Upper lobe of right lung (tissue), 1 donor: ENCODE measurements around the gene TAS2R40. TPM values are rescaled to one million over a fixed set of nuclear protein-coding genes. Genes with fewer than 3 reads are reported as not detected.
A peak's percentile ranks its signal among the peaks of the same experiment; 100 is the strongest.

Experiments
- ATAC-seq: fragments of 200-7000 bp; cut with Tn5 transposase; one replicate; pipeline ENCODE4 v1.9.1; 2020; ENCODE audit warnings: mild to moderate bottlenecking, moderate library complexity
- DNase-seq: peaks from one replicate; pipeline ENCODE4 v3.0.0-alpha.2; 2020
- H3K27ac ChIP-seq: fragments of 200-600 bp; one replicate; pipeline ENCODE4 v1.8.0; 2022
- H3K27me3 ChIP-seq: fragments of 200-600 bp; one replicate; pipeline ENCODE4 v1.8.0; 2022; ENCODE audit warnings: mild to moderate bottlenecking
- H3K36me3 ChIP-seq: fragments of 200-600 bp; one replicate; pipeline ENCODE4 v1.8.0; 2022
- H3K4me1 ChIP-seq: fragments of 200-600 bp; one replicate; pipeline ENCODE4 v1.8.0; 2022
- H3K4me3 ChIP-seq: fragments of 200-600 bp; one replicate; pipeline ENCODE4 v1.8.0; 2022; ENCODE audit warnings: mild to moderate bottlenecking
- H3K9me3 ChIP-seq: fragments of 200-600 bp; one replicate; pipeline ENCODE4 v1.8.0; 2022
- CTCF ChIP-seq: fragments of 200-600 bp; IDR thresholded peaks from one replicate; pipeline ENCODE4 v1.8.0; 2022; ENCODE audit warnings: antibody characterized with exemption
- intact Hi-C: fragments of 100-400 bp; cut with DNase I; formaldehyde crosslinking; loops from one replicate; pipeline ENCODE4 v1.11.0; 2022
- total RNA-seq: library from RNA; stranded (reverse); fragmentation: NEBNext Ultra II Directional; extraction: Animal tissue kit (Norgen Biotek cat#: 25700); gene quantifications from one replicate; pipeline ENCODE4 v1.2.1, GENCODE V29; 2021
- donor health status: DM: no; HTN: yes; CAD: no; lungs with severe emphysema.

The TAS2R40 gene
- total RNA-seq, 1 donor from 2014 or later, result not detected

GRCh38 chr7:143227806-143228205, 6.0 kb downstream of the TAS2R40 start:
- intact Hi-C loops, result no loop called here

GRCh38 chr7:143229054-143229790, 7.4 kb downstream of the TAS2R40 start:
- ATAC-seq (no peak), DNase-seq (no peak)
- H3K9me3 ChIP-seq, result no peaks in the 10 kb centered on the region
- H3K4me1 ChIP-seq, result no peaks in the 10 kb centered on the region
- no peak overlapping the region for H3K27ac ChIP-seq
- intact Hi-C loops, result no loop called here
- H3K4me3 ChIP-seq, result no peak overlapping the region
- H3K27me3 ChIP-seq, result no peaks in the 10 kb centered on the region
- H3K36me3 ChIP-seq, result no peaks in the 10 kb centered on the region
- no peak for TF ChIP-seq CTCF

More at GRCh38 chr7:143227806-143228205, 6.0 kb downstream of the TAS2R40 start:
- H3K36me3 ChIP-seq, result no peaks in the 10 kb centered on the region
- H3K4me1 ChIP-seq, result no peaks in the 10 kb centered on the region
- no peak for ATAC-seq
- H3K27me3 ChIP-seq, result no peaks in the 10 kb centered on the region
- no peak for TF ChIP-seq CTCF
- no peak for DNase-seq
- H3K27ac ChIP-seq, result no peak overlapping the region
- H3K4me3 ChIP-seq, result no peak overlapping the region
- H3K9me3 ChIP-seq, result no peaks in the 10 kb centered on the region

GRCh38 chr7:143230602-143231457, 9.0 kb downstream of the TAS2R40 start:
- DNase-seq (no peak), ATAC-seq (no peak)
- intact Hi-C loops, result no loop called here
- TF ChIP-seq CTCF, result no peak
- Histone ChIP-seq H3K36me3 (no peaks in the 10 kb centered on the region), H3K9me3 (no peaks in the 10 kb centered on the region), H3K27ac (no peak overlapping the region), H3K4me1 (no peaks in the 10 kb centered on the region), H3K27me3 (no peaks in the 10 kb centered on the region), H3K4me3 (no peak overlapping the region)

- Histone ChIP-seq H3K4me1 (no peaks in the 10 kb centered on the region), H3K9me3 (no peaks in the 10 kb centered on the region), H3K27ac (no peak overlapping the region), H3K27me3 (no peaks in the 10 kb centered on the region), H3K4me3 (no peak overlapping the region), H3K36me3 (no peaks in the 10 kb centered on the region)
- DNase-seq (no peak), ATAC-seq (peak; percentile 36)
- intact Hi-C loops, result no loop called here
- TF ChIP-seq CTCF, result no peak
Measured at GRCh38 chr7:143233816-143234532, 12.1 kb downstream of the TAS2R40 start.

- H3K4me1 ChIP-seq, result no peaks in the 10 kb centered on the region
- no peaks in the 10 kb centered on the region for H3K9me3 ChIP-seq
- no peaks in the 10 kb centered on the region for H3K36me3 ChIP-seq
- ATAC-seq (no peak), DNase-seq (no peak)
- no peaks in the 10 kb centered on the region for H3K27me3 ChIP-seq
- no peak overlapping the region for H3K4me3 ChIP-seq
- TF ChIP-seq CTCF, result no peak
- no peak overlapping the region for H3K27ac ChIP-seq
- intact Hi-C loops, result no loop called here
Measured at GRCh38 chr7:143234533-143234875, 12.7 kb downstream of the TAS2R40 start.
